KOPT-K1 (cell line): ENCODE measurements around the gene CLNK.

Experiments used
- H3K27ac ChIP-seq: fragments of 200-600 bp; sonication (generic); 2 replicates; pipeline ENCODE4 v1.5.1; 2016; ENCODE audit warnings: antibody characterized with exemption, mild to moderate bottlenecking, low read depth, low read length; ENCODE audit not compliant: poor library complexity, severe bottlenecking
- H3K36me3 ChIP-seq: fragments of 200-600 bp; sonication (generic); 2 replicates; pipeline ENCODE4 v1.5.1; 2017; ENCODE audit warnings: antibody characterized with exemption, mild to moderate bottlenecking, low read length, moderate library complexity; ENCODE audit not compliant: insufficient read depth
- H3K9me3 ChIP-seq: fragments of 200-600 bp; sonication (generic); 2 replicates; pipeline ENCODE4 v1.5.1; 2017; ENCODE audit warnings: antibody characterized with exemption, low read length, mild to moderate bottlenecking; ENCODE audit not compliant: insufficient read depth, poor library complexity, severe bottlenecking

The CLNK gene

DNA sequence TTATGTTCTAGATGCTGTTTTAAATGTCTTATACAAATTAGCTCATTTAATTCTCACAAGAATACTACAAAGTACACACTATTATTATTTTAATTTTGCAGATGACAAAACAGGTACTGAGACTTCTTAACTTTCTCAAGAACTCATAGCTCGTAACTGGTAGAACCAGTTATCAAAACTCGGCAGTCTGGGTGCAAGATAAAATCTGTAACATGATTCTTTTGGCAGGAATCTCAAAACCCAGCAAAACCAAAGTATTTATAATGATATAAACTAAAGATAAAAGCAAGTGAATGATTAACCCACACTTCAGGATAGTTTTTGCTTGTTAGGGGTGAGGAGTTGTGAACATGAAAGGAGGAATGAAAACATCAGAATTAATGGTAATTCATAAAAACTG, 27.6 kb downstream of the CLNK start:
- H3K27ac ChIP-seq: peak overlapping the region; percentile 39
- H3K9me3 ChIP-seq: no peaks in the 10 kb centered on the region
- no peaks in the 10 kb centered on the region for H3K36me3 ChIP-seq

GRCh38 chr4:10656420-10656819, 28.1 kb downstream of the CLNK start:
- H3K36me3 ChIP-seq: no peaks in the 10 kb centered on the region
- no peaks in the 10 kb centered on the region for H3K9me3 ChIP-seq
- no peak overlapping the region for H3K27ac ChIP-seq

DNA sequence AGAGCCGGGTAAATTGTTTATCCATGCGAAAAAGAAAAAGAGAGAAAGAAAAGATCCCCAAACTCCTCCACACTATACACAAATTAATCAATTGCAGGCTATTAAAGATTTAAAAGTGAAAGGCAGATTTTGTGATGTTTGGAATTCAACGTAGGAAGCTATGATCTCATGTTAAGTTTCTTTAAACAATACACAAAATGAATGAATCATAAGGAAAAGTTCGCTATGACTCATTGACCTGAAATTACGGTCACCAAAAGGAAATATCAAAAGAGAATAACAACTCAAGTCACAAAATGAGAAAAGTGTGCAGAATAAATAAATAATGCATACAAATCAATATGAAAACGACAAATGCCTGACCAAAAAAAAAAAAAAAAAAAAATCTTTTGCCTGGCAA, 28.6 kb downstream of the CLNK start:
- Histone ChIP-seq H3K9me3 (no peaks in the 10 kb centered on the region), H3K27ac (no peak overlapping the region), H3K36me3 (no peaks in the 10 kb centered on the region)

DNA sequence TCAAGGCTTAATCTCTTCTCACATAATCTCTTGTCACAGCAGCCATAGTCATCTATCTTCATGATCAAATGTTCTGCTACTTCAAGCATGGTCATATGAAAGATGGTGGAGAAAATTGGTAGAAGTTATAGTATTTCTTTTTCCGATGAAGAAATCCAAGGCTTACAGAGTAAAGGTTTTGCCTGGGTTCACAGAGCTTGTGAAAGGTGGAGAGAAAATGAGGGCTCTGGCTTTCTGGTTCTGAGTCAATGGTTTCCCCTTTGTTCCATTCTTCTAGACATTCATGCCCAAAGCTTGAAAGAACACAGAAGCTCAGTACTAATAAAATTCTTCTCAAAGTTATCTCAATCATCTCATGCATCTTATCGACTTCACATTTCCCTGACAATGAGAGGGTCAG, 36.1 kb downstream of the CLNK start:
- Histone ChIP-seq H3K27ac (no peak overlapping the region), H3K36me3 (no peaks in the 10 kb centered on the region), H3K9me3 (no peaks in the 10 kb centered on the region)

DNA sequence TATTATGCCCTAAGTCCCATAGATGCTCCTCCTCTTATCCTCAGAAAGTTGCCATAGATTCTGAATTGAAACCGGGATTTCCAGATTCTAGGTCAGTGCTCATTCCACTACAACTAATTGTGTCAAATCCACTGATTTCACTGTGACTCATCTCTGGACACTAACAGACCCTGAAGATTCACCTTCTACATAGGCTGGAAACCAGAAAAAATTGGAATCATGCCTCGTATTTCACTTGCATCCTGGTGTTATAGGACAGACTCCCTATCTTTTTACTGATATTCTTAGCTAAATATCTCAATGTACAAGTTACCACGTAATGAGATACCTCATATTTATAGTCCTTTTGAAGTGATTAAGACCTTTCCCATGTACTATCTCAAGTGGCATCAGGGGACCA, 36.7 kb downstream of the CLNK start:
- no peaks in the 10 kb centered on the region for H3K9me3 ChIP-seq
- H3K36me3 ChIP-seq: no peaks in the 10 kb centered on the region

DNA sequence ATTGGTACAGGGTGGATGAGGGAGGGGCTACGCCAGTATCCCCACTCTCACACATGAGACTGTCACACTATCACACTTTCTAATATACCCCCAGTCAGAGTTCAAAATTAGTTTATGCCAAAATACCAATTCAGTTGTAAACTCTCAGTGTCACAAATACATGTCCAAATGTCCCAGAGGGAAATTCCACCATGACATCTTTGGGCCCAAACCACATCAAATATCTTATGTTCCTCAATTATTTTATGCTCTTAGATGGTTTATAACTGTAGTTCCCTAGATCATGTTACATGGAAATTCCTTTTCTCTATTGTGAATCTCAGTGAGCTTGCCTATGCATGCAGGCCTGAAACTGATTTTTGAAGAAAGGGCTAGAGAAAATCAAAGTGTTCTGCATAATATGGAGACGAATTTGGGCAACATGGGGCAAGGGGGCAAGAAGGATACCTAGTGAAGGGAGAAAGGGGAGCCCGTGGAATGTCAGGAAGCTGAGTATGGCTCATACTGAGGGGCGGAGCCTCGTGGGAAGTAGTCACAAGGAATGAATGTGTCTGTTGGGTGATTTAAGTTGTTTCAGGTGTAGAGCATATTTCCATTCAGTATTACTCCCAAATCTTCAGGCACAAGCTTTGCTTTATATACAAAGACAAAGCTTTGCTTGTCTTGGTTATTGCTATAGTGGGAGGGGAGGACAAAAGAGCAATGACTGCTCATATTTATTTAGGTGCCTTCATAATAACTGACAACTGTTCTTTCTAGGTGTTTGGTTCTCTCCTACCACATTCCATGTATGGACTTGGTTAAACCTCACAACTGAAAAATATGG, 40.8 kb downstream of the CLNK start:
- Histone ChIP-seq H3K27ac (no peak overlapping the region), H3K36me3 (no peaks in the 10 kb centered on the region), H3K9me3 (peaks cover 6% of the 10 kb centered on the region)

More for the DNA sequence above, 36.7 kb downstream of the CLNK start:
- H3K27ac ChIP-seq: no peak overlapping the region

- no peak overlapping the region for H3K27ac ChIP-seq
- H3K9me3 ChIP-seq: peaks cover 6% of the 10 kb centered on the region
- no peaks in the 10 kb centered on the region for H3K36me3 ChIP-seq
Observed at GRCh38 chr4:10640561-10641201, 43.9 kb downstream of the CLNK start.

DNA sequence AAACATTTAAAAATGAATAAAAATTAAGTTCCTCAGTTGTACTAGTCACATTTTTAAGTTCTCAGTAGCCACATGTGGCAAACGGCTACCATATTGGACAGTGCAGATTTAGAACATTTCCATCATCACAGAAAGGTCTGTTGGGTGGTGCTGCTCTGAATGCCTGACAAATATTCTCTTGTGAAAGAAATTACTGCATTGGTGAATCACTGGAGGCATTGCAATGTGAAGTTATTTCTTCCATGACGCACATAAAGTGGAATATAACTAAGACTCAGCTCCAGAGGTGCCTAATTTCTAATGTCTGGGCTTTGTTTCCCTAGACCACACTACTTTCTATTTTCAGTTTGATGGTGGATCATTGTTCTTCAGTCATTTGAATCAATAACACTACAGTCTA, 44.9 kb downstream of the CLNK start:
- Histone ChIP-seq H3K9me3 (peaks cover 6% of the 10 kb centered on the region), H3K27ac (no peak overlapping the region), H3K36me3 (no peaks in the 10 kb centered on the region)

DNA sequence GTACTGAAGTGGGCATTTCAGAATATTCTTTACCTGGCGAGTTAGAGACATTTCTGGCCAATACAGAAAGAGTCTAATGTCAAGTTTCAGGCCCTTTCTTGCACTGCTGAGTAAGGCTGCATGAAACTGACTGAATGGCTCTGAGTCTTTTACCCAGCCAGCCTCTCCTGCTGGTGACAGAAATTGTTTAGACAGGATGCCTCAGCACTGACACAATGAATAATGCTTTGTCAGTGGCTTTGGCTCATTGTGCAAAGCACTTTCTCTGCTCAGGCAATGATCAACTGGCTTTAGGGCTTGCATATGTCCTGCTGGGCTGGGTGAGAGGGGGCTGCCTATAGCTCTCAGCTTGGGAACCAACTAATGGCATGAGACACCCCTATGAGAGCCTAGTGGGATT, 45.5 kb downstream of the CLNK start:
- H3K27ac ChIP-seq: no peak overlapping the region

GRCh38 chr4:10635091-10635490, 49.5 kb downstream of the CLNK start:
- Histone ChIP-seq H3K27ac (no peak overlapping the region), H3K36me3 (no peaks in the 10 kb centered on the region), H3K9me3 (no peaks in the 10 kb centered on the region)

More for the DNA sequence above, 45.5 kb downstream of the CLNK start:
- Histone ChIP-seq H3K9me3 (peaks cover 6% of the 10 kb centered on the region), H3K36me3 (no peaks in the 10 kb centered on the region)

- Histone ChIP-seq H3K36me3 (no peaks in the 10 kb centered on the region), H3K27ac (no peak overlapping the region), H3K9me3 (no peaks in the 10 kb centered on the region)
Observed at GRCh38 chr4:10629394-10629793, 55.2 kb downstream of the CLNK start.

- no peaks in the 10 kb centered on the region for H3K36me3 ChIP-seq
- H3K9me3 ChIP-seq: no peaks in the 10 kb centered on the region
- H3K27ac ChIP-seq: no peak overlapping the region
Observed at GRCh38 chr4:10625131-10625530, 59.4 kb downstream of the CLNK start.

DNA sequence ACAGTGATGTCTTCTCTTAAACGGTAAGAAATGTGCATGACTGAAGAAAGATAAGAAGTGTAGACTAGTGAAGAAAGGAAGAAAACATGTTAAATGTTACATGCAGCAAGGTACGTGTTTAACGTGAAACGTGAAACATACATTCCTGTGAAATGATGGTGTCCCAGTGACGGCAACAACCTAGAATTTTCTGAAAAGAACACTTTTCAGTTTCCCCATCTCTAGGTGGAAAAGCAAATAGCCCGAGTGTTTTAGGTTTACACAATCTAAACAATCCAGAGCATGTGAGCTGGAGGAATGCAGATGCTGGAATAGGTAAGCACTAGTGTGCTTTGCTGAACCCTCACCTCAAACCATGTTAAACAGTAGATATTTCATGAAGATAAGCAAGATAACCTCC, 60.7 kb downstream of the CLNK start:
- Histone ChIP-seq H3K27ac (no peak overlapping the region), H3K36me3 (no peaks in the 10 kb centered on the region), H3K9me3 (no peaks in the 10 kb centered on the region)

DNA sequence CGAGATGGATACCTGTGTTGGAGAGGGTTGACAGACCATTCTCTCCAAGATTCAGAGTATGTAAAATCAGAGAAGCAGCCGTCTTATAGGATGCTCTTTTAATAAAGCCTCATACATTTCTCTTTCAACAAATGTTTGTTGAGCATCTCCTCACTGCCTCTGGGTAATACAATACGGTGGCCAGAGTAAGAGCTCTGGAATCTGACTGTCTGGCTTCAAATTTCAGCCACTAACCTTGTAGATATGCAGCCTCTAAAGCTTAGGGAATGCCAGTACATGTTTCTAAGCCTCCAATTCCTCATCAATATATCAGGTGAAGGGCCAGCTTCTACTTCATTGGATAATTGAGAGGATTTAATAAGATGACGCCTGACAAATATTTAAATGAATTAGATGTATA, 61.3 kb downstream of the CLNK start:
- H3K36me3 ChIP-seq: no peaks in the 10 kb centered on the region
- H3K27ac ChIP-seq: no peak overlapping the region

DNA sequence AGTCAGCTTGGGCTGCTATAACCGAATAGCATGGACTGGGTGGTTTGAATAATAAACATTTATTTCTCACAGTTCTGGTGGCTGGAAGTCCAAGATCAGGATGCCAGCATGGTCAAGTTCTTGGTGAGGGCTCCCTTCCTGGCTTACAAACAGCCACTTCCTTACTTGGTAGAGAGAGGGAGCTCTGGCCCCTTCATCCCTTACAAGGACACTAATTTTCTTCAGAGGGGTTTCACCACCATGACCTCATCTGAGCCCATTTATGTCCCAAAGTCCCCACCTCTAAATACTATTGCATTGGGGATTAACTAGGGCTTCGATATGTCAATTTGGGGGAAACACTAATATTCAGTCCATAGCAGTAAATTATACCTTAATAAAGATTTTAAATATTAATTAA, 61.8 kb downstream of the CLNK start:
- Histone ChIP-seq H3K27ac (no peak overlapping the region), H3K36me3 (no peaks in the 10 kb centered on the region), H3K9me3 (no peaks in the 10 kb centered on the region)

More for the DNA sequence above, 61.3 kb downstream of the CLNK start:
- no peaks in the 10 kb centered on the region for H3K9me3 ChIP-seq
